GM20000 (cell line): ENCODE results near the gene LATS2.
A peak's percentile ranks its signal among the peaks of the same experiment; 100 is the strongest.

Source experiments
- DNase-seq: peaks from one replicate; pipeline ENCODE4 v3.0.0; 2012; ENCODE audit warnings: low spot score
- CTCF ChIP-seq: IDR thresholded peaks from 2 replicates; pipeline ENCODE4 v1.5.1; 2012; ENCODE audit warnings: mild to moderate bottlenecking, control low read depth; ENCODE audit errors: extremely low read depth, missing control alignments

The LATS2 gene

GRCh38 chr13:21075379-21076249 is 14.2 kb upstream of the LATS2 start:
- peak; percentile 68 for DNase-seq
- no peak for TF ChIP-seq CTCF

GRCh38 chr13:21075011-21075378 is 13.6 kb upstream of the LATS2 start:
- peak; percentile 41 for DNase-seq
- no peak for TF ChIP-seq CTCF

GRCh38 chr13:21074546-21074945 is 13.2 kb upstream of the LATS2 start:
- DNase-seq: no peak
- TF ChIP-seq CTCF: no peak

- no peak for DNase-seq
- no peak for TF ChIP-seq CTCF
Measured at GRCh38 chr13:21071924-21072323, 10.5 kb upstream of the LATS2 start.

GRCh38 chr13:21071015-21071414 is 9.6 kb upstream of the LATS2 start:
- no peak for TF ChIP-seq CTCF
- DNase-seq: no peak

- no peak for DNase-seq
- TF ChIP-seq CTCF: no peak
Measured at GRCh38 chr13:21069561-21070004, 8.2 kb upstream of the LATS2 start.

- no peak for TF ChIP-seq CTCF
- DNase-seq: no peak
Measured at GRCh38 chr13:21067848-21068247, 6.5 kb upstream of the LATS2 start.
